HUDEP-2 (cell line): ENCODE measurements around the gene MXD4.
A peak's percentile ranks its signal among the peaks of the same experiment; 100 is the strongest.

ENCODE experiments used
- DNase-seq, 76 experiments: peaks; one replicate each; lab custom pipeline; 2025; ENCODE audit not compliant: unreplicated experiment in 76 of 76; lab: John Stamatoyannopoulos, UW

Gene MXD4

GRCh38 chr4:2253160-2254084 lies 8.5 kb downstream of the MXD4 start:
- no peak for DNase-seq

- no peak for DNase-seq
Observed at GRCh38 chr4:2252530-2253091, 9.3 kb downstream of the MXD4 start.

GRCh38 chr4:2251795-2252529 lies 9.9 kb downstream of the MXD4 start:
- no peak for DNase-seq

GRCh38 chr4:2251073-2251794 lies 10.7 kb downstream of the MXD4 start:
- DNase-seq = no peak

- no peak for DNase-seq
Observed at GRCh38 chr4:2250357-2251072, 11.4 kb downstream of the MXD4 start.

- no peak for DNase-seq
Observed at GRCh38 chr4:2249526-2250356, 12.2 kb downstream of the MXD4 start.

GRCh38 chr4:2248821-2249261 lies 13.1 kb downstream of the MXD4 start:
- DNase-seq = no peak

- no peak for DNase-seq
Observed at GRCh38 chr4:2248044-2248780, 13.7 kb downstream of the MXD4 start.

- no peak for DNase-seq
Observed at GRCh38 chr4:2247128-2248043, 14.5 kb downstream of the MXD4 start.

GRCh38 chr4:2246384-2247127 lies 15.4 kb downstream of the MXD4 start:
- no peak for DNase-seq

GRCh38 chr4:2245787-2246275 lies 16.1 kb downstream of the MXD4 start:
- no peak for DNase-seq

GRCh38 chr4:2245057-2245786 lies 16.7 kb downstream of the MXD4 start:
- no peak for DNase-seq

GRCh38 chr4:2243681-2244380 lies 18.1 kb downstream of the MXD4 start:
- DNase-seq = peak in 12 of 76 experiments; percentile 6 to 26 (median 17)

- DNase-seq = peak in 74 of 76 experiments; percentile 71 to 99 (median 96)
Observed at GRCh38 chr4:2241410-2242353, 20.2 kb downstream of the MXD4 start, which contains the start of the genes HAUS3 and POLN. Gene HAUS3, minus strand, starts transcription at chr4:2242121. Its CDS starts 1,175 bp downstream, at chr4:2240946. Gene POLN, minus strand, starts transcription at chr4:2242121. Its CDS starts 12,890 bp downstream, at chr4:2229231.
